Cardiac atrium fibroblast (primary cell): ENCODE results near the gene PRORP. TPM values are rescaled to one million over a fixed set of nuclear protein-coding genes. Genes with fewer than 3 reads are reported as not detected.

Experiments used
- total RNA-seq: library from RNA; depleted of rRNA; stranded (reverse); fragments of >200 nt; gene quantifications from 2 replicates; pipeline ENCODE4 v1.2.3, GENCODE V29; 2015

PRORP gene
- 21.1 and 26.0 TPM in 2 replicates for total RNA-seq

DNA sequence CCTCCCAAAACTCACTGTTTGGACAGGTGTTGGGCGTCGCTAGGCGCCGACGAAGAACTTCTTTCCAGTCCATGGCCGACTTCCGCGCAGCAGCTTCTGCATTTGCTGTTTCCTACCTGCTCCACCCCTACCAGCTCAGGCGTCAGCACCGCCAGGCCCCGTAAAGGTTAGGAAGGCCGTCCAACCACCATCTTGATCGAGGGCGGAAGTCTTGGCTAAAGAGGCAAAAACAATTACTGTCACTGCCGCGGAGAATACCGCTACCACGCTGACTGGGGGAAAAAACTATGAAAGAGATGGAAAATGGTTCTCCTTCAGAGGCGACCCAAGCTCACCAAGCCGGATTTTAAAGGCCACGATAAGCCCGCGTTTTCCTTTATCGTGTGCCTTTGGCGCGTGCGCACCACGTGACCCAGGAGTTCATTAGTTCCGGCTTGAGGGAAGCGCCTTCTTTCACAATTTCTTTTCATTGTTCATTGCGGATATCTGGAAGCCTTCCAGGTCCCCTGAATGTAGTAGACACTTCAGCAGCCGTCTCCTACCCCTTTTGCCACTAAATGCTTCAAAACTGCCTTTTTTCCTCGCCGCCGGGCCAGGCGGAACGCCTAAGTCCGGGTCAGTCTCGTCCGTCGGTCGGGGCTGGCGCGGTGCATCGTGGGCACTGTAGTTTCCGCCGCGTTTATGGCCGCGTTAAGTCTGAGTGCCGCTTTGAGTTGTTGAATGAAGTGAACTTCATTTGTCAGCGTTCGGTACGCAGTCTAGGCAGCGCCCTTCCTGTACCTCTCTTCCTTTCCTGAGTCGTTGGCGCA, at the start of gene PRORP, which contains the start of gene PPP2R3C:
Gene PRORP (plus strand): TSS at position 666 of the 809 bp plus-strand sequence. CDS start 694 bp downstream, outside the sequence.
Gene PPP2R3C (minus strand): TSS at position 104 of the 809 bp plus-strand sequence. CDS start 31 bp downstream, at position 73.

Other genes starting within 250 kb of the PRORP start
- gene BAZ1A, start 247.2 kb upstream of the PRORP start, total RNA-seq, result 19.0 and 21.8 TPM in 2 replicates
- gene SRP54, start 139.6 kb upstream of the PRORP start, total RNA-seq, result 50.7 and 57.3 TPM in 2 replicates
- gene FAM177A1, start 76.3 kb upstream of the PRORP start, total RNA-seq, result 41.9 and 48.4 TPM in 2 replicates
- gene PPP2R3C, start 562 bp upstream of the PRORP start, total RNA-seq, result 29.4 and 30.3 TPM in 2 replicates
- gene PSMA6, start 169.8 kb downstream of the PRORP start, total RNA-seq, result 159 and 228 TPM in 2 replicates